Keratinocyte (primary cell): Measurements from ENCODE around the gene NDUFA12.

ENCODE experiments used
- EZH2 ChIP-seq: IDR thresholded peaks from one replicate; pipeline ENCODE4 v1.6.1; 2012; ENCODE audit warnings: inconsistent platforms, mild to moderate bottlenecking, low read length, moderate library complexity
- TF ChIP-seq, protein P1 (sequence below), 3 experiments: IDR thresholded peaks in 1 of 3; conservative IDR thresholded peaks in 1 of 3; optimal IDR thresholded peaks in 1 of 3; 2 replicates in 2 of 3; 3 replicates in 1 of 3; pipeline versions ENCODE3 to v1.5.1; 2011; ENCODE audit warnings: low read length in 3 of 3, mild to moderate bottlenecking in 3 of 3, moderate library complexity in 2 of 3, control low read depth in 1 of 3, inconsistent platforms in 1 of 3; ENCODE audit not compliant: insufficient read depth in 2 of 3; ENCODE audit errors: extremely low read depth in 1 of 3

DNA sequence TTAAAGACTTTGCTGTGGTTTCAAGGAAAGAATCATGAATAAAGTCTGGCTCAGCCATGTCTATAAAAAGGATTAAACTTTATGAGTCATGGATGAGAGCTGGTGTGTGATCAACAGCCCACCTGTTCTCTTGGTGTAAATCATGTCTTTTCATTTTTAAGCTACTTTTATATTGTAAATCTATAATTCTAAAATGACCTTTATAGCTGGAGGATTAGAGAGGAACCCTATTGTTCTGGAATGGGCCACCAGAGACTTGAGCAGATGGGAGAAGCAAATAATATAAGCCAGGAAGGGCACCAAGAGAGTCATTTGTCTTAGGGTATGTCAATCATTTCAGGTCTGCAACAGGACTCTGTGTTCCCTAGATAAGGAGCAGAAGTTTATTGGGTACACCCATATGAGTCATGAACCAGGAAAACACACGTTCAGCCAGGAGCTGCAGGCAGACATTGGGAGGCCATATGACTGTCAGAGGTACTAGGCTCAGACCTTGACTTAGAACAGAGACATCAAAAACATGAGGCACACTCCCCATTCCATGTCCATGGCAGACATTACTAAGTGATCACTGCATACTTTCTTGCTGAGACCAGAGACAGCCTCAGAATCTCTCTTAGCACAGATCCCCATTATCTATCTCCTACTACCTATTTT lies 49.3 kb downstream of the NDUFA12 start:
- TF ChIP-seq, protein P1, sequence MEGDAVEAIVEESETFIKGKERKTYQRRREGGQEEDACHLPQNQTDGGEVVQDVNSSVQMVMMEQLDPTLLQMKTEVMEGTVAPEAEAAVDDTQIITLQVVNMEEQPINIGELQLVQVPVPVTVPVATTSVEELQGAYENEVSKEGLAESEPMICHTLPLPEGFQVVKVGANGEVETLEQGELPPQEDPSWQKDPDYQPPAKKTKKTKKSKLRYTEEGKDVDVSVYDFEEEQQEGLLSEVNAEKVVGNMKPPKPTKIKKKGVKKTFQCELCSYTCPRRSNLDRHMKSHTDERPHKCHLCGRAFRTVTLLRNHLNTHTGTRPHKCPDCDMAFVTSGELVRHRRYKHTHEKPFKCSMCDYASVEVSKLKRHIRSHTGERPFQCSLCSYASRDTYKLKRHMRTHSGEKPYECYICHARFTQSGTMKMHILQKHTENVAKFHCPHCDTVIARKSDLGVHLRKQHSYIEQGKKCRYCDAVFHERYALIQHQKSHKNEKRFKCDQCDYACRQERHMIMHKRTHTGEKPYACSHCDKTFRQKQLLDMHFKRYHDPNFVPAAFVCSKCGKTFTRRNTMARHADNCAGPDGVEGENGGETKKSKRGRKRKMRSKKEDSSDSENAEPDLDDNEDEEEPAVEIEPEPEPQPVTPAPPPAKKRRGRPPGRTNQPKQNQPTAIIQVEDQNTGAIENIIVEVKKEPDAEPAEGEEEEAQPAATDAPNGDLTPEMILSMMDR (optimal IDR thresholded peaks at IDR 0.05 in 1 of 3, IDR thresholded peaks at IDR 0.05 in 1 of 3, conservative IDR thresholded peaks at IDR 0.05 in 1 of 3; ENCODE audit: extremely low read depth in 1 of 3, insufficient read depth in 2 of 3, low read length in 3 of 3): no peak
- TF ChIP-seq EZH2: no peak
